Trophoblast cell (in vitro differentiated cells and primary cell): ENCODE data around the gene TWF2.

Experiments
- DNase-seq, 2 donors: peaks; one replicate each; pipeline ENCODE4 v3.0.0-alpha.2; 2016
- H2AFZ ChIP-seq: 2 replicates; pipeline ENCODE4 v1.6.1; 2013; ENCODE audit warnings: low read length, moderate library complexity, mild to moderate bottlenecking; ENCODE audit not compliant: insufficient read depth, poor library complexity
- H2AK5ac ChIP-seq: 2 replicates; pipeline ENCODE4 v1.6.1; 2013; ENCODE audit warnings: mild to moderate bottlenecking, low read length
- H2BK120ac ChIP-seq: 2 replicates; pipeline ENCODE4 v1.6.1; 2013; ENCODE audit warnings: low read length, mild to moderate bottlenecking, moderate library complexity; ENCODE audit not compliant: insufficient read depth, poor library complexity
- H2BK12ac ChIP-seq: 2 replicates; pipeline ENCODE4 v1.6.1; 2013; ENCODE audit warnings: mild to moderate bottlenecking, low read length, moderate library complexity
- H2BK5ac ChIP-seq: 2 replicates; pipeline ENCODE4 v1.6.1; 2013; ENCODE audit warnings: low read length, low read depth, moderate library complexity, mild to moderate bottlenecking; ENCODE audit not compliant: poor library complexity
- H3K14ac ChIP-seq: 2 replicates; pipeline ENCODE4 v1.6.1; 2013; ENCODE audit warnings: mild to moderate bottlenecking, low read length
- H3K18ac ChIP-seq: 2 replicates; pipeline ENCODE4 v1.6.1; 2013; ENCODE audit warnings: mild to moderate bottlenecking, low read length
- H3K23ac ChIP-seq: 2 replicates; pipeline ENCODE4 v1.6.1; 2013; ENCODE audit warnings: low read length
- H3K27ac ChIP-seq: 2 replicates; pipeline ENCODE4 v1.5.1; 2013; ENCODE audit warnings: low read depth, mild to moderate bottlenecking, inconsistent platforms, low read length, moderate library complexity
- H3K27me3 ChIP-seq: 2 replicates; pipeline ENCODE4 v1.6.1; 2013; ENCODE audit warnings: inconsistent platforms, mild to moderate bottlenecking, low read length, moderate library complexity; ENCODE audit not compliant: insufficient read depth
- H3K36me3 ChIP-seq, 2 experiments: 1 replicate in 1 of 2; 2 replicates in 1 of 2; pipeline ENCODE4 v1.6.1; 2013; ENCODE audit warnings: low read length in 2 of 2, mild to moderate bottlenecking in 2 of 2, moderate library complexity in 1 of 2; ENCODE audit not compliant: insufficient read depth in 2 of 2, control insufficient read depth in 1 of 2
- H3K4ac ChIP-seq: 2 replicates; pipeline ENCODE4 v1.6.1; 2013; ENCODE audit warnings: low read depth, mild to moderate bottlenecking, low read length, moderate library complexity
- H3K4me1 ChIP-seq, 2 experiments: 1 replicate in 1 of 2; 2 replicates in 1 of 2; pipeline ENCODE4 v1.6.1; 2013; ENCODE audit warnings: low read length in 2 of 2, mild to moderate bottlenecking in 2 of 2, moderate library complexity in 1 of 2; ENCODE audit not compliant: insufficient read depth in 2 of 2, control insufficient read depth in 1 of 2
- H3K4me2 ChIP-seq: 2 replicates; pipeline ENCODE4 v1.6.1; 2013; ENCODE audit warnings: inconsistent platforms, mild to moderate bottlenecking, low read length, moderate library complexity
- H3K4me3 ChIP-seq: 2 replicates; pipeline ENCODE4 v1.5.1; 2013; ENCODE audit warnings: mild to moderate bottlenecking, low read depth, low read length, inconsistent platforms
- H3K79me1 ChIP-seq: one replicate; pipeline ENCODE4 v1.6.1; 2013; ENCODE audit warnings: low read length
- H3K79me2 ChIP-seq: 2 replicates; pipeline ENCODE4 v1.6.1; 2013; ENCODE audit warnings: low read length, mild to moderate bottlenecking; ENCODE audit not compliant: control insufficient read depth, insufficient read depth, poor library complexity
- H3K9ac ChIP-seq: 2 replicates; pipeline ENCODE4 v1.6.1; 2013; ENCODE audit warnings: mild to moderate bottlenecking, low read length
- H3K9me3 ChIP-seq: 2 replicates; pipeline ENCODE4 v1.6.1; 2013; ENCODE audit warnings: low read depth, mild to moderate bottlenecking, control low read depth, inconsistent platforms, low read length; ENCODE audit not compliant: insufficient read depth
- H4K12ac ChIP-seq: 2 replicates; pipeline ENCODE4 v1.6.1; 2013; ENCODE audit warnings: low read depth, mild to moderate bottlenecking, low read length, moderate library complexity
- H4K8ac ChIP-seq: 2 replicates; pipeline ENCODE4 v1.6.1; 2013; ENCODE audit warnings: low read depth, mild to moderate bottlenecking, low read length, moderate library complexity
- H4K91ac ChIP-seq: one replicate; pipeline ENCODE4 v1.6.1; 2013; ENCODE audit warnings: low read depth, mild to moderate bottlenecking, low read length, moderate library complexity
- WGBS: extraction: QIAGEN DNeasy Blood & Tissue Kit; methylation state at CpG from one replicate; pipeline ENCODE4 v1.1.7; 2013; ENCODE audit warnings: missing lambda C conversion rate; ENCODE audit not compliant: insufficient read length, insufficient coverage; ENCODE audit errors: extremely low coverage; 5-methylcytosine and 5-hydroxymethylcytosine counted together

The TWF2 gene

GRCh38 chr3:52259035-52259434 lies 20.1 kb upstream of the TWF2 start:
- no peak overlapping the region for H3K9ac ChIP-seq
- no peak for DNase-seq
- H2BK120ac ChIP-seq = no peak overlapping the region
- H3K18ac ChIP-seq = no peak overlapping the region
- H3K4me1 ChIP-seq = no peaks in the 10 kb centered on the region
- no peak overlapping the region for H3K27ac ChIP-seq
- peaks cover 2% of the 10 kb centered on the region for H3K79me2 ChIP-seq
- no peaks in the 10 kb centered on the region for H3K27me3 ChIP-seq
- H2BK12ac ChIP-seq = no peak overlapping the region
- WGBS = no CpG with 5 or more reads among the region's 1 CpG
- H4K12ac ChIP-seq = no peak overlapping the region
- H3K9me3 ChIP-seq = no peaks in the 10 kb centered on the region
- peaks cover 41 to 81% of the 10 kb centered on the region in 2 experiments for H3K36me3 ChIP-seq
- no peak overlapping the region for H2BK5ac ChIP-seq
- H4K8ac ChIP-seq = no peak overlapping the region
- H3K79me1 ChIP-seq = no peaks in the 10 kb centered on the region
- H3K14ac ChIP-seq = no peak overlapping the region
- no peak overlapping the region for H3K23ac ChIP-seq
- H2AFZ ChIP-seq = no peak overlapping the region
- H2AK5ac ChIP-seq = no peak overlapping the region
- H3K4me2 ChIP-seq = no peak overlapping the region
- no peak overlapping the region for H3K4me3 ChIP-seq
- H3K4ac ChIP-seq = no peak overlapping the region
- H4K91ac ChIP-seq = no peak overlapping the region

GRCh38 chr3:52257911-52258310 lies 19.0 kb upstream of the TWF2 start:
- Histone ChIP-seq H3K23ac (no peak overlapping the region), H4K12ac (no peak overlapping the region), H2BK12ac (no peak overlapping the region), H3K4ac (no peak overlapping the region), H2BK5ac (no peak overlapping the region), H3K9ac (no peak overlapping the region), H3K18ac (no peak overlapping the region), H4K91ac (no peak overlapping the region), H2AFZ (no peak overlapping the region), H3K4me2 (no peak overlapping the region), H3K27ac (no peak overlapping the region), H3K9me3 (no peaks in the 10 kb centered on the region), H3K79me2 (peaks cover under 1% of the 10 kb centered on the region), H3K4me1 (no peaks in the 10 kb centered on the region), H4K8ac (no peak overlapping the region), H3K4me3 (no peak overlapping the region), H3K36me3 (peaks cover 48 to 83% of the 10 kb centered on the region in 2 experiments), H2BK120ac (no peak overlapping the region), H3K14ac (no peak overlapping the region), H2AK5ac (no peak overlapping the region), H3K27me3 (no peaks in the 10 kb centered on the region), H3K79me1 (no peaks in the 10 kb centered on the region)
- no peak for DNase-seq
- no CpG with 5 or more reads among the region's 4 CpGs for WGBS

DNA sequence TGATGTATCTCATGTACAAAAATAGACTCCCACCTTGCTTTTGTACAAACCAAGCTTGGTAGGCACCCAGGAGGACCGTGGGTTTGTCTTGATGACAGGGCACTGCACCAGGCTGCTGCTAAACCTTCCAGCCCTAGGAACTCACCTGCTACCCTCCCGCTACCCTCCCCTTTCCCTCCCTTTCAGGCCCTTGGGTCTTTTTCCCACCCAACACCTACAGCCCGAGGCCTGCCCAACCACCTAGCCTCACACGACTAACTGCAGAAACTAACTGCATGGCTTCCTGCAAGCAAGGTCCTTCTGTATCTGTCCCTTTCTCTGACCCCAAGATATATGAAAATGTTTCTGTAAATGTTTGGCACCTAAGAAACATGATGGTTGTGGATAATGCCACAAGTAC lies 17.7 kb upstream of the TWF2 start:
- no peak overlapping the region for H3K4ac ChIP-seq
- no CpG with 5 or more reads among the region's 4 CpGs for WGBS
- no peaks in the 10 kb centered on the region for H3K27me3 ChIP-seq

GRCh38 chr3:52256159-52256558 lies 17.2 kb upstream of the TWF2 start:
- H3K27me3 ChIP-seq = no peaks in the 10 kb centered on the region
- no peak overlapping the region for H2BK12ac ChIP-seq
- no peak overlapping the region for H3K27ac ChIP-seq
- H3K79me2 ChIP-seq = no peaks in the 10 kb centered on the region
- H3K18ac ChIP-seq = no peak overlapping the region
- H3K9me3 ChIP-seq = no peaks in the 10 kb centered on the region
- H2AK5ac ChIP-seq = no peak overlapping the region
- H4K12ac ChIP-seq = no peak overlapping the region
- no peak for DNase-seq
- H3K36me3 ChIP-seq = peaks cover 51 to 86% of the 10 kb centered on the region in 2 experiments
- H3K14ac ChIP-seq = no peak overlapping the region
- H3K4me3 ChIP-seq = no peak overlapping the region
- H3K4me2 ChIP-seq = no peak overlapping the region
- H4K8ac ChIP-seq = no peak overlapping the region
- no peak overlapping the region for H2BK5ac ChIP-seq
- no peak overlapping the region for H3K4ac ChIP-seq
- WGBS = no CpG with 5 or more reads among the region's 3 CpGs
- no peak overlapping the region for H3K23ac ChIP-seq
- H3K79me1 ChIP-seq = no peaks in the 10 kb centered on the region
- H2AFZ ChIP-seq = no peak overlapping the region
- no peak overlapping the region for H2BK120ac ChIP-seq
- no peak overlapping the region for H3K9ac ChIP-seq
- H4K91ac ChIP-seq = no peak overlapping the region
- no peaks in the 10 kb centered on the region for H3K4me1 ChIP-seq

More for the DNA sequence above, 17.7 kb upstream of the TWF2 start:
- Histone ChIP-seq H3K27ac (no peak overlapping the region), H3K18ac (no peak overlapping the region), H4K91ac (no peak overlapping the region), H3K4me1 (no peaks in the 10 kb centered on the region), H3K4me3 (no peak overlapping the region), H3K14ac (no peak overlapping the region), H2BK5ac (no peak overlapping the region), H2AK5ac (no peak overlapping the region), H3K4me2 (no peak overlapping the region), H4K12ac (no peak overlapping the region), H2BK120ac (no peak overlapping the region), H2AFZ (no peak overlapping the region), H3K23ac (no peak overlapping the region), H3K79me1 (no peaks in the 10 kb centered on the region), H2BK12ac (no peak overlapping the region), H3K36me3 (peaks cover 50 to 84% of the 10 kb centered on the region in 2 experiments), H3K79me2 (no peaks in the 10 kb centered on the region), H3K9ac (no peak overlapping the region), H3K9me3 (no peaks in the 10 kb centered on the region), H4K8ac (no peak overlapping the region)
- DNase-seq = no peak
